Measurements from ENCODE around the gene LYST.

LYST gene

DNA sequence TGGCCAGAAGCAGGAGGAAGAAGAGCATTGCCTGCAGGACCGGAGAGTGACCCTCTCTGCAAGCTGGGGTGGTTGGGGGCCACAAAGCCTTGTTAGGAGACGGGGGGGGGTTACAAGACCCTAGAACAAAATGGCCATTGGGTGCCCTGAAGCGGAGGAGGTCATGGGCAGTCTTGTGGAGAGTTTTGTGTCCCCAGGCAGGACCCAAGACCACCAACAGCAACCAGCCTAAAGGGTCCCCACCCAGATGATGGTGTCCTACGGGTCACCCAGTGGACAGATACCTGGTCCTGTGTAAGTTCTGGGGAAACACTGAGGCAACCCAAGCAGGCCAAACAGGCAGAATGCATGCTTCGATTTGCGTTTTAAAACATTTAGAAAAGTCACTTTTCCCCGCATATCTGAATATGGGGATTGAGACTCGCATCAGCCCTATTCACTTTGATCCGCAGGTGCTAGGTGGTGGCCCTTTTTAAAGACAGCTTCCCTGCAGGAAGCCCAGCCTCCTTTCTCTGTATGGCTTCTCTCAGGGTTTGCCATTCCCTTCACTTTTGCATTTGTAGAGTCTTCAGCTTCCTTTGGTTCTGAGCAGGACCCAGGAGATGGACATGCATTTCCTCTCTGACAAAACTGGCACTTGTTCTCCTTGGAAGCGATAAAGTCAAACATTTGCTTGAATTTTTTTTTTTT, 238.2 kb downstream of the LYST start:
- H3K36me3 ChIP-seq (ENCODE audit: low read length), result no peaks in the 10 kb centered on the region
- H3K4me3 ChIP-seq (ENCODE audit: insufficient read depth, low read length, poor library complexity, severe bottlenecking), result no peak overlapping the region
- H2AFZ ChIP-seq (ENCODE audit: low read depth, low read length, severe bottlenecking), result no peak overlapping the region
- H3K27me3 ChIP-seq (ENCODE audit: low read length), result no peaks in the 10 kb centered on the region
- H3K4me2 ChIP-seq (ENCODE audit: low read depth, low read length, poor library complexity, severe bottlenecking), result no peak overlapping the region
- H3K27ac ChIP-seq (ENCODE audit: low read depth, low read length), result no peak overlapping the region
- no peaks in the 10 kb centered on the region for H3F3A ChIP-seq (ENCODE audit: insufficient read depth)
- H3K9ac ChIP-seq (ENCODE audit: low read length), result no peak overlapping the region
- H3K9me2 ChIP-seq (replicated peaks; ENCODE audit: insufficient read depth, low read length), result no peaks in the 10 kb centered on the region
- TF ChIP-seq CTCF (IDR thresholded peaks at IDR 0.05; ENCODE audit: insufficient read depth, low read length, poor library complexity, severe bottlenecking) (no peak), EZH2phosphoT487 (conservative IDR thresholded peaks at IDR 0.05; ENCODE audit: low read length) (no peak)
- H3K79me2 ChIP-seq (ENCODE audit: insufficient read depth, low read length), result no peaks in the 10 kb centered on the region
- no peaks in the 10 kb centered on the region for H4K20me1 ChIP-seq (ENCODE audit: low read depth, low read length)
- no peaks in the 10 kb centered on the region for H3K9me3 ChIP-seq (ENCODE audit: insufficient read depth, low read length)

DNA sequence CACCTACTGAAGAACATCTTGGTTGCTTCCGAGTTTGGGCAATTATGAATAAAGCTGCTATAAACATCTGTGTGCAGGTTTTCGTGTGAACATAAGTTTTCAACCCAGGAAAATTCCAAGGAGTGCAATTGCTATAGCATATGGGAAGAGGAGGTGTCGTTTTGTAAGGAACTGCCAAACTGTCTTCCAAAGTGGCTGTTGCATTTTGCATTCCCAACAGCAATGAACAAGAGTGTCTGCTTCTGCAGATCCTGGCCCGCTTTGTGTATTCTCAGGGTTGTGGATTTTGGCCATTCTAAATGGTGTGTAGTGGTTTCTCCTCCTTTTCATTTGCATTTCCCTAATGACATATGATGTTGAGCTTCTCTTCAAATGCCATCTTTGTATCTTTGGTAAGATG, 240.9 kb downstream of the LYST start:
- H3K4me3 ChIP-seq (ENCODE audit: insufficient read depth, low read length, poor library complexity, severe bottlenecking), result no peak overlapping the region
- no peaks in the 10 kb centered on the region for H3F3A ChIP-seq (ENCODE audit: insufficient read depth)
- no peak overlapping the region for H3K4me2 ChIP-seq (ENCODE audit: low read depth, low read length, poor library complexity, severe bottlenecking)
- TF ChIP-seq CTCF (IDR thresholded peaks at IDR 0.05; ENCODE audit: insufficient read depth, low read length, poor library complexity, severe bottlenecking) (no peak), EZH2phosphoT487 (conservative IDR thresholded peaks at IDR 0.05; ENCODE audit: low read length) (no peak)
- H3K9me2 ChIP-seq (replicated peaks; ENCODE audit: insufficient read depth, low read length), result no peaks in the 10 kb centered on the region
- H3K36me3 ChIP-seq (ENCODE audit: low read length), result no peaks in the 10 kb centered on the region
- H3K27me3 ChIP-seq (ENCODE audit: low read length), result no peaks in the 10 kb centered on the region
- no peak overlapping the region for H2AFZ ChIP-seq (ENCODE audit: low read depth, low read length, severe bottlenecking)
- H3K27ac ChIP-seq (ENCODE audit: low read depth, low read length), result no peak overlapping the region
- no peaks in the 10 kb centered on the region for H3K79me2 ChIP-seq (ENCODE audit: insufficient read depth, low read length)
- no peaks in the 10 kb centered on the region for H3K9me3 ChIP-seq (ENCODE audit: insufficient read depth, low read length)
- H3K9ac ChIP-seq (ENCODE audit: low read length), result no peak overlapping the region
- no peaks in the 10 kb centered on the region for H4K20me1 ChIP-seq (ENCODE audit: low read depth, low read length)

DNA sequence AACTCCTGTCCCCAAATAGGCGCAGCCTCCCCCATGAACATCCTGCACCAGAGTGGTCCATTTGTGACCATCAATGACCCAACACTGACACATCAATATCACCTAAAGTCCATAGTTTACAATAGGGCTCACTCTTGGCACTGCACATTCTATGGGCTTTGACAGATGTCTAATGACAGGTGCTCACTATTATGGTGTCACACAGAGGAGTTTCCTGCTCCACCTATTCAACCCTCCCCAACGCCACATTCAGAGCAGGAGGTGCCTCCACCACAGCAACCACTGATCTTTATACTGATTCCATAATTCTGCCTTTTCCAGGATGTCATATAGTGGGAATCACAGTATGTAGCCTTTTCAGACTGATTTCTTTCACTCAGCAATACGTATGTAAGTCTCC, 241.4 kb downstream of the LYST start:
- no peak overlapping the region for H3K4me3 ChIP-seq (ENCODE audit: insufficient read depth, low read length, poor library complexity, severe bottlenecking)
- H3K27ac ChIP-seq (ENCODE audit: low read depth, low read length), result no peak overlapping the region
- no peak overlapping the region for H2AFZ ChIP-seq (ENCODE audit: low read depth, low read length, severe bottlenecking)
- no peak overlapping the region for H3K4me2 ChIP-seq (ENCODE audit: low read depth, low read length, poor library complexity, severe bottlenecking)
- no peaks in the 10 kb centered on the region for H3K27me3 ChIP-seq (ENCODE audit: low read length)
- no peaks in the 10 kb centered on the region for H3F3A ChIP-seq (ENCODE audit: insufficient read depth)
- H3K36me3 ChIP-seq (ENCODE audit: low read length), result no peaks in the 10 kb centered on the region
- H3K9me3 ChIP-seq (ENCODE audit: insufficient read depth, low read length), result no peaks in the 10 kb centered on the region
- no peaks in the 10 kb centered on the region for H3K79me2 ChIP-seq (ENCODE audit: insufficient read depth, low read length)
- no peak overlapping the region for H3K9ac ChIP-seq (ENCODE audit: low read length)
- H3K9me2 ChIP-seq (replicated peaks; ENCODE audit: insufficient read depth, low read length), result no peaks in the 10 kb centered on the region
- TF ChIP-seq EZH2phosphoT487 (conservative IDR thresholded peaks at IDR 0.05; ENCODE audit: low read length) (no peak), CTCF (IDR thresholded peaks at IDR 0.05; ENCODE audit: insufficient read depth, low read length, poor library complexity, severe bottlenecking) (no peak)
- H4K20me1 ChIP-seq (ENCODE audit: low read depth, low read length), result no peaks in the 10 kb centered on the region
